Measurements from ENCODE around the gene PIGT. TPM values are rescaled to one million over a fixed set of nuclear protein-coding genes. Genes with fewer than 3 reads are reported as not detected.

Gene PIGT
- total and polyA plus RNA-seq, 2 donors (not counting 1 experiment from before 2014, with no cell fraction given): 25.8 to 53.9 TPM

GRCh38 chr20:45449528-45449927, 33.6 kb downstream of the PIGT start:
- Histone ChIP-seq H3K27me3 (ENCODE audit: control insufficient read depth, insufficient read depth, low read length) (peaks cover 8% of the 10 kb centered on the region), H3K27ac (ENCODE audit: insufficient read depth, low read length) (no peak overlapping the region), H3K9me3 (ENCODE audit: control insufficient read depth, insufficient read depth, low read depth, low read length) (no peaks in the 10 kb centered on the region), H3K4me2 (ENCODE audit: extremely low read depth, insufficient read depth, low read length) (no peak overlapping the region), H4K20me1 (ENCODE audit: control insufficient read depth, extremely low read depth, insufficient read depth, low read length) (no peaks in the 10 kb centered on the region), H3K36me3 (ENCODE audit: control insufficient read depth, insufficient read depth, low read length) (no peaks in the 10 kb centered on the region), H3K4me3 (replicated peaks in 1 of 4; ENCODE audit: control extremely low read depth in 1 of 4, insufficient read depth in 1 of 4, low read depth in 3 of 4, low read length in 4 of 4) (no peak overlapping the region), H2AFZ (ENCODE audit: low read length) (no peak overlapping the region), H3K79me2 (ENCODE audit: control insufficient read depth, insufficient read depth, low read length) (no peaks in the 10 kb centered on the region), H3K4me1 (ENCODE audit: control insufficient read depth, extremely low read depth, insufficient read depth, low read length) (no peaks in the 10 kb centered on the region), H3K9ac (ENCODE audit: insufficient read depth, low read length) (no peak overlapping the region)
- no peak for TF ChIP-seq EZH2 (IDR thresholded peaks at IDR 0.05; ENCODE audit: low read length, missing control alignments)
- TF ChIP-seq CTCF (conservative IDR thresholded peaks at IDR 0.05 in 1 of 2, IDR thresholded peaks at IDR 0.05 in 1 of 2; ENCODE audit: low read depth in 1 of 2, low read length in 2 of 2): no peak
- no peak for DNase-seq (ENCODE audit: low read depth in 2 of 2)

- H3K9ac ChIP-seq (ENCODE audit: insufficient read depth, low read length): no peak overlapping the region
- TF ChIP-seq EZH2 (IDR thresholded peaks at IDR 0.05; ENCODE audit: low read length, missing control alignments) (no peak), CTCF (conservative IDR thresholded peaks at IDR 0.05 in 1 of 2, IDR thresholded peaks at IDR 0.05 in 1 of 2; ENCODE audit: low read depth in 1 of 2, low read length in 2 of 2) (peak; percentile 50 to 67)
- peak; percentile 30 to 64 for DNase-seq (ENCODE audit: low read depth in 2 of 2)
- no peaks in the 10 kb centered on the region for H3K79me2 ChIP-seq (ENCODE audit: control insufficient read depth, insufficient read depth, low read length)
- no peaks in the 10 kb centered on the region for H3K36me3 ChIP-seq (ENCODE audit: control insufficient read depth, insufficient read depth, low read length)
- H3K9me3 ChIP-seq (ENCODE audit: control insufficient read depth, insufficient read depth, low read depth, low read length): no peaks in the 10 kb centered on the region
- peaks cover 7% of the 10 kb centered on the region for H3K27me3 ChIP-seq (ENCODE audit: control insufficient read depth, insufficient read depth, low read length)
- no peak overlapping the region for H2AFZ ChIP-seq (ENCODE audit: low read length)
- no peaks in the 10 kb centered on the region for H4K20me1 ChIP-seq (ENCODE audit: control insufficient read depth, extremely low read depth, insufficient read depth, low read length)
- no peak overlapping the region for H3K4me2 ChIP-seq (ENCODE audit: extremely low read depth, insufficient read depth, low read length)
- no peak overlapping the region for H3K27ac ChIP-seq (ENCODE audit: insufficient read depth, low read length)
- H3K4me3 ChIP-seq (replicated peaks in 1 of 4; ENCODE audit: control extremely low read depth in 1 of 4, insufficient read depth in 1 of 4, low read depth in 3 of 4, low read length in 4 of 4): no peak overlapping the region
- no peaks in the 10 kb centered on the region for H3K4me1 ChIP-seq (ENCODE audit: control insufficient read depth, extremely low read depth, insufficient read depth, low read length)
These were observed 34.3 kb downstream of the PIGT start for GRCh38 chr20:45450097-45450818.

- H3K9me3 ChIP-seq (ENCODE audit: control insufficient read depth, insufficient read depth, low read depth, low read length): no peaks in the 10 kb centered on the region
- no peak overlapping the region for H3K4me2 ChIP-seq (ENCODE audit: extremely low read depth, insufficient read depth, low read length)
- H3K4me3 ChIP-seq (replicated peaks in 1 of 4; ENCODE audit: control extremely low read depth in 1 of 4, insufficient read depth in 1 of 4, low read depth in 3 of 4, low read length in 4 of 4): no peak overlapping the region
- H4K20me1 ChIP-seq (ENCODE audit: control insufficient read depth, extremely low read depth, insufficient read depth, low read length): no peaks in the 10 kb centered on the region
- H3K9ac ChIP-seq (ENCODE audit: insufficient read depth, low read length): no peak overlapping the region
- no peak overlapping the region for H3K27ac ChIP-seq (ENCODE audit: insufficient read depth, low read length)
- DNase-seq (ENCODE audit: low read depth in 2 of 2): no peak
- no peaks in the 10 kb centered on the region for H3K4me1 ChIP-seq (ENCODE audit: control insufficient read depth, extremely low read depth, insufficient read depth, low read length)
- no peak overlapping the region for H2AFZ ChIP-seq (ENCODE audit: low read length)
- TF ChIP-seq EZH2 (IDR thresholded peaks at IDR 0.05; ENCODE audit: low read length, missing control alignments) (no peak), CTCF (conservative IDR thresholded peaks at IDR 0.05 in 1 of 2, IDR thresholded peaks at IDR 0.05 in 1 of 2; ENCODE audit: low read depth in 1 of 2, low read length in 2 of 2) (no peak)
- no peaks in the 10 kb centered on the region for H3K36me3 ChIP-seq (ENCODE audit: control insufficient read depth, insufficient read depth, low read length)
- no peaks in the 10 kb centered on the region for H3K27me3 ChIP-seq (ENCODE audit: control insufficient read depth, insufficient read depth, low read length)
- no peaks in the 10 kb centered on the region for H3K79me2 ChIP-seq (ENCODE audit: control insufficient read depth, insufficient read depth, low read length)
These were observed 36.3 kb downstream of the PIGT start for GRCh38 chr20:45452238-45452637.

Measured in fibroblast of lung (primary cell).